Heart left ventricle (tissue), 16 donors: ENCODE measurements around the gene WDR48. TPM values are rescaled to one million over a fixed set of nuclear protein-coding genes. Genes with fewer than 3 reads are reported as not detected.
"Not testable (repeated sequence)": the region's sequence is repeated elsewhere in the genome, so short reads cannot be mapped to it uniquely, and the experiment has no call there.

ENCODE experiments used
- ATAC-seq, 4 donors: fragments of 200-7000 bp; cut with Tn5 transposase; one replicate each; pipeline ENCODE4 v1.9.1; 2020 to 2022; ENCODE audit warnings: moderate library complexity in 4 of 4, mild to moderate bottlenecking in 3 of 4, moderate number of reproducible peaks in 1 of 4
- DNase-seq, 5 donors: peaks; one replicate each; pipeline ENCODE4 v3.0.0-alpha.2; 2020
- H3K27ac ChIP-seq, 12 donors: fragments of 200-600 bp; sonication (generic) in 4 of 12; one replicate each; pipeline versions ENCODE4 v1.5.0 to v1.8.0; 2016 to 2022; ENCODE audit warnings: mild to moderate bottlenecking in 2 of 12
- H3K27me3 ChIP-seq, 9 donors: fragments of 200-600 bp; sonication (generic) in 2 of 9; one replicate each; pipeline versions ENCODE4 v1.5.1 to v1.8.0; 2016 to 2022; ENCODE audit warnings: mild to moderate bottlenecking in 3 of 9
- H3K36me3 ChIP-seq, 9 donors: fragments of 200-600 bp; sonication (generic) in 2 of 9; one replicate each; pipeline versions ENCODE4 v1.5.0 to v1.8.0; 2018 to 2022; ENCODE audit warnings: mild to moderate bottlenecking in 2 of 9
- H3K4me1 ChIP-seq, 12 donors: fragments of 200-600 bp; sonication (generic) in 4 of 12; one replicate each; pipeline versions ENCODE4 v1.5.0 to v1.8.0; 2016 to 2022; ENCODE audit warnings: mild to moderate bottlenecking in 3 of 12
- H3K4me3 ChIP-seq, 12 donors: fragments of 200-600 bp; sonication (generic) in 4 of 12; one replicate each; pipeline versions ENCODE4 v1.5.0 to v1.8.0; 2017 to 2022; ENCODE audit warnings: mild to moderate bottlenecking in 9 of 12, moderate library complexity in 4 of 12
- H3K9me3 ChIP-seq, 12 donors: fragments of 200-600 bp; sonication (generic) in 4 of 12; one replicate each; pipeline versions ENCODE4 v1.5.0 to v1.8.0; 2016 to 2022; ENCODE audit warnings: mild to moderate bottlenecking in 1 of 12
- POLR2A ChIP-seq, 2 donors: fragments of 450-650 bp; IDR thresholded peaks; one replicate each; pipeline ENCODE4 v1.6.1; 2017; ENCODE audit warnings: antibody characterized with exemption in 2 of 2, mild to moderate bottlenecking in 2 of 2, moderate library complexity in 2 of 2
- WGBS, 4 donors: extraction: QIAGEN DNeasy Blood & Tissue Kit in 2 of 4; methylation state at CpG; one replicate each; pipeline versions ENCODE4 v1.1.5 to v1.1.7; 2013 to 2018; 5-methylcytosine and 5-hydroxymethylcytosine counted together
- intact Hi-C, 10 donors: fragments of 100-400 bp; cut with DNase I; formaldehyde crosslinking; loops; one replicate each; pipeline versions ENCODE4 v1.11.1 to v1.14.2; 2022
- polyA plus RNA-seq, 2 donors: library from polyadenylated mRNA; stranded (reverse); fragments of 200-250 nt; gene quantifications; one replicate each; pipeline ENCODE4 v1.2.3, GENCODE V29; 2013
- total RNA-seq, 9 donors: library from RNA; depleted of rRNA in 2 of 9; stranded (reverse); fragments of >200 nt in 2 of 9; fragmentation: NEBNext Ultra II Directional in 3 of 9; extraction: Animal tissue kit (Norgen Biotek cat#: 25700) in 3 of 9; gene quantifications; one replicate each; pipeline versions ENCODE4 v1.1.0 to v1.2.4, GENCODE V29; 2016 to 2023
- TF ChIP-seq, protein P1 (sequence below), 12 donors: fragments of 200-600 bp; sonication (generic) in 4 of 12; IDR thresholded peaks; one replicate each; pipeline versions ENCODE4 v1.5.0 to v1.8.0; 2018 to 2022; ENCODE audit warnings: antibody characterized with exemption in 12 of 12, mild to moderate bottlenecking in 5 of 12
- donor health status: ischemic (EF 13 %, LVEDD 7.1; RV severe dilation, severe dysfunction).
- donor health status: healthy with polysubstance abuse.
- donor health status: DM: no; HTN: yes; CAD: no.
- donor health status: DM: no; HTN: no; CAD: no.
- donor health status: ischemic (EF 25% LVEDD 6.9; RV normal size, moderate dysfunction).
- donor health status: ischemic (EF 25% LVEDD 5.7; RV mildly dilated, moderate dysfunction).
- donor health status: healthy.
- donor health status: DM: yes; HTN: yes; CAD: no.
- donor health status: ischemic (EF 35%, LVEDD 5.7; RV mildly dilated, moderate dysfunction).
- donor health status: nonischemic (EF 11% LVEDD 7.7; RV severe dilation, severe dysfunction).
- donor health status: DM: yes; HTN: yes; CAD: no.
- donor health status: PGD.
- donor health status: ischemic (EF 29% LVEDD 5.4; RV normal size, mild dysfunction).
- donor health status: nonischemic (EF 23%, LVEDD 6.1; RV moderate dilation, normal function).

The WDR48 gene
- total and polyA plus RNA-seq, 11 donors = 8.0 to 35.4 (median 22.5) TPM

DNA sequence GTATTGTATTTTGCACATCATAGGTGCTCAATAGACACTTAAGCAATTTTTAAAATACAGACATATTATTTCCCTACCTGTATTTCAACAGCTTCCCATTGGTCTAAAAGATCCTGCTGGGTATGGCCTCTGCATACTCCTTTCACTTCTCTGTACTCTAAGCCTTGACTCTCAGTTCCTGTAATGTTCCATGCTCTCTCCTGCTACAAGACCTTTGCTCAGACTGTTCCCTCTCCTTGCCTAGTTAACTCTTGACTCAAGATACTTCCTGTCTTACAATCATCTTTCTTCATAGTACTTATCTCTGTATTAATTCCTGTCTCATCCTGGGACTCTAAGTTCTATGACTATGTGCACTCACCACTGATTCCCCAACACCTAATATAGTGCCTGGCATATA is 1.8 kb upstream of the WDR48 start:
- Histone ChIP-seq H3K27ac (peak overlapping the region in 1 of 12 donors; percentile 3), H3K27me3 (no peaks in the 10 kb centered on the region), H3K9me3 (no peaks in the 10 kb centered on the region), H3K4me1 (peaks cover 4 to 40% (median 23%) of the 10 kb centered on the region in 12 donors), H3K4me3 (no peak overlapping the region), H3K36me3 (no peaks in the 10 kb centered on the region)
- DNase-seq (no peak), ATAC-seq (no peak)
- TF ChIP-seq POLR2A (IDR thresholded peaks at IDR 0.05) = no peak
- TF ChIP-seq, protein P1, sequence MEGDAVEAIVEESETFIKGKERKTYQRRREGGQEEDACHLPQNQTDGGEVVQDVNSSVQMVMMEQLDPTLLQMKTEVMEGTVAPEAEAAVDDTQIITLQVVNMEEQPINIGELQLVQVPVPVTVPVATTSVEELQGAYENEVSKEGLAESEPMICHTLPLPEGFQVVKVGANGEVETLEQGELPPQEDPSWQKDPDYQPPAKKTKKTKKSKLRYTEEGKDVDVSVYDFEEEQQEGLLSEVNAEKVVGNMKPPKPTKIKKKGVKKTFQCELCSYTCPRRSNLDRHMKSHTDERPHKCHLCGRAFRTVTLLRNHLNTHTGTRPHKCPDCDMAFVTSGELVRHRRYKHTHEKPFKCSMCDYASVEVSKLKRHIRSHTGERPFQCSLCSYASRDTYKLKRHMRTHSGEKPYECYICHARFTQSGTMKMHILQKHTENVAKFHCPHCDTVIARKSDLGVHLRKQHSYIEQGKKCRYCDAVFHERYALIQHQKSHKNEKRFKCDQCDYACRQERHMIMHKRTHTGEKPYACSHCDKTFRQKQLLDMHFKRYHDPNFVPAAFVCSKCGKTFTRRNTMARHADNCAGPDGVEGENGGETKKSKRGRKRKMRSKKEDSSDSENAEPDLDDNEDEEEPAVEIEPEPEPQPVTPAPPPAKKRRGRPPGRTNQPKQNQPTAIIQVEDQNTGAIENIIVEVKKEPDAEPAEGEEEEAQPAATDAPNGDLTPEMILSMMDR (IDR thresholded peaks at IDR 0.05) = no peak
- intact Hi-C loops = loop anchor here in 1 of 10 donors (5.0 kb wide), 1 partner anchor 57 kb away; the partner anchor contains the start of genes GORASP1 and TTC21A

DNA sequence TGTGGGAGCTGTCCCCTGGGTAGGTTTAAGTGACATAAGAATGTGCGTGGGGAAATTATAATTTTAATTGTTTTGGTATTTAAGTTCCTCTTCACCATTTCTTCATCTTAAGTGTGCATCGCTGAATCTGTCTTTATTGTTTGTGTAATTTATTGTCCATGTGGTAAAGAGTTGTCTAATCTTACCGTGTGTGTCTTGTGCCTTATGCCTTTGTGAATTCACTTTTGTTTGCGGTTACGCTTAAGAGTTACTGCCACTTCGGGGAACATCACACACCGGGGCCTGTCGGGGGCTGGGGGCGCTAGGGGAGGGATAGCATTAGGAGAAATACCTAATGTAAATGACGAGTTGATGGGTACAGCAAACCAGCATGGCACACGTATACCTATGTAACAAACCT is 767 bp downstream of the WDR48 start:
- peak overlapping the region in 10 of 12 donors; percentile 84 to 93 (median 90) for H3K27ac ChIP-seq
- H3K9me3 ChIP-seq = no peaks in the 10 kb centered on the region
- ATAC-seq (no peak), DNase-seq (no peak)
- TF ChIP-seq POLR2A (IDR thresholded peaks at IDR 0.05) = no peak
- TF ChIP-seq, protein P1 (IDR thresholded peaks at IDR 0.05) = no peak
- H3K4me3 ChIP-seq = peak overlapping the region; percentile 72 to 99 (median 96)
- intact Hi-C loops = loop anchor here in 1 of 10 donors (5.0 kb wide), 1 partner anchor 55 kb away; the partner anchor contains the start of genes GORASP1 and TTC21A
- H3K27me3 ChIP-seq = no peaks in the 10 kb centered on the region
- 2 to 3% (median 2%) methylated on average over 11 of the region's 11 CpGs for WGBS, 4 donors
- H3K4me1 ChIP-seq = peaks cover 4 to 48% (median 23%) of the 10 kb centered on the region in 12 donors
- no peaks in the 10 kb centered on the region for H3K36me3 ChIP-seq

DNA sequence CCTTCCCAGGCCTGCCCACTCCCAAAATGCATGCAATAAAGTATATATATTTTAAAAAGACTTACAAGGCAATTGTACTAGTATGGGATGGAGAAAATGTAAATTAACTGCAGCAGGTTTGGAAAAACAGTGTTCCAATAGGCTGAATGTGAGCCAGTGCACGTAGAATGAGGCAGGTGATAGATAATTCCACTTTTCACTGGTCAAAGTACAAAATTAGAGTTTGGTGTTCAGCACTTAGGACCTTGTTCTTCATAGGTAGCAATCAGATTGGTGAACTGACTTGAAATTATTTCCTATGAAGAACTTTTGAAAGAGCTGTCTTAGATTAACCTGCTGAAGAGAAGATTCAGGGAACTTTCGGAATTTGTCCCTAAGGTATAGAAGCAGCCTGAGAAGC is 1.9 kb downstream of the WDR48 start:
- ATAC-seq (no peak), DNase-seq (no peak)
- peak overlapping the region in 2 of 12 donors; percentile 93 to 97 for H3K4me3 ChIP-seq
- WGBS, 4 donors = 74 to 90% (median 82%) methylated on average over 2 of the region's 2 CpGs
- H3K36me3 ChIP-seq = no peaks in the 10 kb centered on the region
- no peaks in the 10 kb centered on the region for H3K9me3 ChIP-seq
- H3K27me3 ChIP-seq = no peaks in the 10 kb centered on the region
- H3K4me1 ChIP-seq = peaks cover 4 to 48% (median 23%) of the 10 kb centered on the region in 12 donors
- intact Hi-C loops = loop anchor here in 1 of 10 donors (5.0 kb wide), 1 partner anchor 54 kb away; the partner anchor contains the start of genes GORASP1 and TTC21A
- TF ChIP-seq, protein P1 (IDR thresholded peaks at IDR 0.05) = no peak
- no peak for TF ChIP-seq POLR2A (IDR thresholded peaks at IDR 0.05)
- H3K27ac ChIP-seq = no peak overlapping the region

DNA sequence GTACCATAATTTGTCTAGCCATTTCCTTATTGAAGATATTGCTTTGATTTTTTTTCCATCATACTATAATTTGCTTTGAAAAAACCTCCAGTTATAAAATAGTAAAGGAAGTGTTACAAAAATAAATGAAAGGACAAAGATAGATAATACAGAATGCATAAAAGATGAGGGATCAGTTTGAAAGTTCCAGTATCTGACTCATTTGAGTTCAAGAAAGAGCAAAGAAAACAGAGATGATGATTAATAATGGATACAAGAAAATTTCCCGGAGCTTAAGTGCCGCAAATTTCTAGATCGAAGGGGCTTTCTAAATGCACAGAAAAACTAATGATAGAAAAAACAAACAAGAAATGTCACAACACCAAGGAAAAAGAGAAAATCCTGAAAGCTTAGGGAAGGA is 4.3 kb downstream of the WDR48 start:
- ATAC-seq (no peak), DNase-seq (no peak)
- H3K4me3 ChIP-seq = no peak overlapping the region
- H3K27me3 ChIP-seq = no peaks in the 10 kb centered on the region
- intact Hi-C loops = no loop called here
- 91 to 94% (median 93%) methylated on average over 3 of the region's 3 CpGs for WGBS, 4 donors
- TF ChIP-seq, protein P1 (IDR thresholded peaks at IDR 0.05) = no peak
- no peak for TF ChIP-seq POLR2A (IDR thresholded peaks at IDR 0.05)
- no peaks in the 10 kb centered on the region for H3K9me3 ChIP-seq
- H3K4me1 ChIP-seq = peaks cover 4 to 34% (median 24%) of the 10 kb centered on the region in 12 donors
- H3K27ac ChIP-seq = no peak overlapping the region
- H3K36me3 ChIP-seq = no peaks in the 10 kb centered on the region

DNA sequence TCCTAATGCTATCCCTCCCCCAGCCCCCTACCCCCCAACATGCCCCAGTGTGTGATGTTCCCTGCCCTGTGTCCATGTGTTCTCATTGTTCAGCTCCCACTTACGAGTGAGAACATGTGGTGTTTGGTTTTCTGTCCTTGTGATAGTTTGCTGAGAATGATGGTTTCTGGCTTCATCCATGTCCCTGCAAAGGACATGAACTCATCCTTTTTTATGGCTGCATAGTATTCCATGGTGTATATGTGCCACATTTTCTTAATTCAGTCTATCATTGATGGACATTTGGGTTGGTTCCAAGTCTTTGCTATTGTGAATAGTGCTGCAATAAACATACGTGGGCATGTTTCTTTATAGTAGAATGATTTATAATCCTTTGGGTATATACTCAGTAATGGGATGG is 9.4 kb downstream of the WDR48 start:
- H3K27ac ChIP-seq, H3K27me3 ChIP-seq, ATAC-seq, intact Hi-C loops, H3K9me3 ChIP-seq, DNase-seq, H3K4me1 ChIP-seq, H3K4me3 ChIP-seq: not testable (repeated sequence)
- H3K36me3 ChIP-seq = peaks cover 0 to 21% (median 13%) of the 10 kb centered on the region in 9 donors
- 89 to 96% (median 91%) methylated on average over 2 of the region's 2 CpGs for WGBS, 4 donors
